Skeletal muscle tissue (tissue), 4 donors: ENCODE measurements around the gene HOXC9. TPM values are rescaled to one million over a fixed set of nuclear protein-coding genes. Genes with fewer than 3 reads are reported as not detected.

Experiments
- H3K27ac ChIP-seq: one replicate; pipeline ENCODE4 v1.7.0; 2013; ENCODE audit warnings: mild to moderate bottlenecking, low read depth, low read length, inconsistent platforms
- H3K27me3 ChIP-seq, 3 donors: one replicate each; pipeline ENCODE4 v1.7.0; 2013; ENCODE audit warnings: low read length in 3 of 3; ENCODE audit not compliant: control insufficient read depth in 3 of 3, insufficient read depth in 3 of 3
- H3K36me3 ChIP-seq, 3 donors: one replicate each; pipeline ENCODE4 v1.7.0; 2013; ENCODE audit warnings: low read length in 3 of 3; ENCODE audit not compliant: control insufficient read depth in 3 of 3, insufficient read depth in 3 of 3
- H3K4me1 ChIP-seq, 3 donors: one replicate each; pipeline ENCODE4 v1.7.0; 2013; ENCODE audit warnings: low read length in 3 of 3, mild to moderate bottlenecking in 3 of 3; ENCODE audit not compliant: control insufficient read depth in 3 of 3, insufficient read depth in 3 of 3
- H3K4me3 ChIP-seq, 3 donors: one replicate each; pipeline ENCODE4 v1.7.0; 2013; ENCODE audit warnings: low read length in 3 of 3
- H3K9ac ChIP-seq, 3 donors: one replicate each; pipeline ENCODE4 v1.7.0; 2013; ENCODE audit warnings: low read length in 3 of 3, mild to moderate bottlenecking in 3 of 3, moderate library complexity in 2 of 3, low read depth in 1 of 3
- H3K9me3 ChIP-seq, 3 donors: one replicate each; pipeline ENCODE4 v1.7.0; 2013; ENCODE audit warnings: low read length in 3 of 3; ENCODE audit not compliant: control insufficient read depth in 3 of 3
- total RNA-seq: library from RNA; depleted of rRNA; stranded (reverse); fragments of >200 nt; gene quantifications from one replicate; pipeline ENCODE4 v1.2.3, GENCODE V29; 2014
- donor health status: Osteomylitis.

Gene HOXC9
- total RNA-seq, 1 donor from 2014 or later = 4.2 TPM

- no peaks in the 10 kb centered on the region for H3K36me3 ChIP-seq
- peaks cover 17 to 29% (median 22%) of the 10 kb centered on the region in 3 donors for H3K4me1 ChIP-seq
- no peaks in the 10 kb centered on the region for H3K9me3 ChIP-seq
- H3K4me3 ChIP-seq = peak overlapping the region in 2 of 3 donors; percentile 73 to 75
- H3K27me3 ChIP-seq = peaks cover 55 to 91% (median 59%) of the 10 kb centered on the region in 3 donors
- H3K9ac ChIP-seq = peak overlapping the region in 2 of 3 donors; percentile 50 to 59
- H3K27ac ChIP-seq = peak overlapping the region; percentile 44
Observed at GRCh38 chr12:53975479-53976152, 24.3 kb upstream of the HOXC9 start.

DNA sequence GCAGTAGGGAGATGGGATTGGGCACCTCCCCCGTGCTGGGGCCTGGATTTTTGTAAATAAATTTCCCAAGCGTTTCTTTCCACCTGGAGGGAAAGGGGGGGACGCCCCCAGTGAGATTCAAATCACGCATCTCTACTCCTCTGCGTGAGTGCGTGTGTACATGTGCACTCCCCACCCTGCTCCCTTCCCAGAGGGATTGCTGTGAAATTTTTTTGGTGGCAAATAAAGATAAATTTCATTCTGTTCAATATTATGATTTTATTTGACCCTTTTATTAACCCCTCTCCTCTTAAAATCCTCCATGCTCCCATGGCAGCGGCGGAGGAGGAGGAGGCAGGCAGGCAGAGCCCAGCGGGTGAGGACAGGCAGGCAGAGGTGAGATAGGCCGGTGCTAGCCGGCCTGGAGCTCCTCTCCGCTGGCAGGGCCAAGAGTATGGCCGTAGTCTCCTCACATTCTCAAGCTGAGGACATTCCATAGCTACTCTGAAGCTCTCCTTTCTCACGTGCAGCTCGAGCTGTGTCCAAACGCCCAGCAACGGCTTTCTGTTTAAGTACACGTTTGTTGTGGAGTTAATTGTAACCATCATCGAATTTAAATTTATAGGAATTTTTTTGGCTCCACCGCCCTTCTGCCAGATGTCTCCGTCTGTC lies 23.7 kb upstream of the HOXC9 start:
- peaks cover 52 to 91% (median 53%) of the 10 kb centered on the region in 3 donors for H3K27me3 ChIP-seq
- H3K4me3 ChIP-seq = no peak overlapping the region
- H3K36me3 ChIP-seq = no peaks in the 10 kb centered on the region
- H3K4me1 ChIP-seq = peaks cover 21 to 33% (median 22%) of the 10 kb centered on the region in 3 donors
- no peaks in the 10 kb centered on the region for H3K9me3 ChIP-seq
- H3K27ac ChIP-seq = peak overlapping the region; percentile 44
- H3K9ac ChIP-seq = no peak overlapping the region

GRCh38 chr12:53976823-53977595 lies 23.0 kb upstream of the HOXC9 start:
- Histone ChIP-seq H3K4me1 (peaks cover 23 to 39% (median 26%) of the 10 kb centered on the region in 3 donors), H3K4me3 (no peak overlapping the region), H3K27me3 (peaks cover 45 to 90% (median 50%) of the 10 kb centered on the region in 3 donors), H3K36me3 (no peaks in the 10 kb centered on the region), H3K9me3 (no peaks in the 10 kb centered on the region), H3K27ac (peak overlapping the region; percentile 39), H3K9ac (no peak overlapping the region)

GRCh38 chr12:53977596-53978445 lies 22.1 kb upstream of the HOXC9 start:
- Histone ChIP-seq H3K36me3 (no peaks in the 10 kb centered on the region), H3K27ac (peak overlapping the region; percentile 64), H3K4me1 (peaks cover 23 to 47% (median 26%) of the 10 kb centered on the region in 3 donors), H3K27me3 (peaks cover 37 to 90% (median 47%) of the 10 kb centered on the region in 3 donors), H3K9me3 (no peaks in the 10 kb centered on the region), H3K4me3 (peak overlapping the region in 1 of 3 donors; percentile 38), H3K9ac (peak overlapping the region; percentile 28 to 57 (median 42))

DNA sequence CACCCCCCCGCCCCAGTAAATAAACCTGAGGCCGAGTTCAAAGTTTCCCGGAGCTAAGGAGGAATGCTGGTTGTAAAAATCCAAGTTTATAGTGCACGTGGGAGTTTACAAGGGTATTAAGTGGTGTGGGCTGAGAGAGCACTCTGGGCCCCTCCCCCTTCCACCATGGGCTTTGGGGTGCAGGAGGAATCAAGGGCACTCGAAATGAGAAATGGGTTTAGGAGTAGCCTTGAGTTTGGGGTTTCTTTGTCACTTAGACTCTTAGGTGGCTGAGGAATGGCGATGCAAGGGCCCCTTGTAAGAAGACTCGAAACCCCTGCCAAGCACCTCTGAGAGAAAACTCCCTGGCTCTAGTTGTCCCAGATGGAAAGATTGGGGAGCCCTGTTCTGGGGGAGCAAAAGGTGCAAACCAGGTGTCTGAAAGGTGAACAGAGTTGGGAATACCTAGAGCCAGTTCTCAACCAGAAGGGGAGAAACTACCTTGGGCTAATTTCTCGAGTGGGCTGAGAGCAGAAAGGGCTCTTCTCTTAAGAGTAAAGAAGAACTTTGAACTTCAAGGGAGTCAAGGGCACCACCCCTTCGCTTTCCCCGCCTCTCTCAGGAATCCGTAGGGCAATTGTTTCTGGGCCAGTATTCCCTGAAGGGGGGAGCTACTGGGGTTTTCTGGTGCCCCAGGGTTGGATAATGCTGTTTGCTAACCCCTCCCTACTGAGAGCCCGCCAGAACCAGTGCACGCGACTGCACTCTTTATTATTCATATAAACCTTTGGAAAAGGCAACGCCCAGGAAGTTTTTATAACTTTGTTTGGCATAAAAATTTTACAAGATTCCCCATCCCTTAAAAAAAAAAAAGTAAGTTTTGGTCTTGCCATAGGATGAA lies 21.2 kb upstream of the HOXC9 start:
- H3K9me3 ChIP-seq = no peaks in the 10 kb centered on the region
- peak overlapping the region; percentile 97 for H3K27ac ChIP-seq
- peaks cover 33 to 90% (median 41%) of the 10 kb centered on the region in 3 donors for H3K27me3 ChIP-seq
- no peaks in the 10 kb centered on the region for H3K36me3 ChIP-seq
- no peak overlapping the region for H3K4me3 ChIP-seq
- peaks cover 24 to 49% (median 25%) of the 10 kb centered on the region in 3 donors for H3K4me1 ChIP-seq
- no peak overlapping the region for H3K9ac ChIP-seq

DNA sequence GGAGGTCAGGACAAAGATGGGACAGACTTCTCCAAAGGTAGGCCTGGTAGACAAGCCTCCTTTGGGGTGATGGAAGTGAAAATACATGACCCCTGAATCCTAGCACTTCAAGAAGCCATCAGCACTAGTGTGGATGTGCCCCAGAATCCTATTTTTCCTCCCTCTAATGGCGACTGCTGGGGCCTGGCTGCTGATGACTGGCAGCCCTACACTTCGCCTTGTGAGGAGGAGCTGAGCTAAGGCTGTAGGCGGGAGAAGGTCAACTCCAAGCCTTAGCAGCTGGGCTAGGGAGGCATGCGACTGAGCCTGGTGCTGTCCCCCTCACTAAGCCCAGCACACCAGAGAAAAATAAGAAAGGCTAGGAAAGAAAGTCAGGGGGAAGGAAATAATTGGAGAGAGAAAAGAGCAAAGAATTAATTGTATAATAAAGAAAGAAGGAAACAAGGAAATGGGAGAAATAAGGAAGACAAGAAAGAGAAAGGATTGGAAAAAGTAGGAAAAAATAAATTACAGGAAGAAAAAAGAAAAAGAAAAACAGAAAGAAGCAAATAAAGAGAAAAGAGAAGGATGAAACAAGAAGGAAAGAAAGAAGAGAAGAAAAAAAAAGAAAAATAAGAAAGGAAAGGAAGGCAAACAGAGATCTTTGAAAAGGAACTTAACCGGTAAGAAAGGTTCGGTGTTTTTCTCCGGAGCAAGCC lies 19.7 kb upstream of the HOXC9 start:
- Histone ChIP-seq H3K4me3 (peak overlapping the region; percentile 6 to 70 (median 65)), H3K9me3 (no peaks in the 10 kb centered on the region), H3K9ac (peak overlapping the region; percentile 84 to 97 (median 90)), H3K27ac (peak overlapping the region; percentile 97), H3K4me1 (peaks cover 23 to 56% (median 28%) of the 10 kb centered on the region in 3 donors), H3K36me3 (no peaks in the 10 kb centered on the region), H3K27me3 (peaks cover 37 to 83% (median 40%) of the 10 kb centered on the region in 3 donors)

DNA sequence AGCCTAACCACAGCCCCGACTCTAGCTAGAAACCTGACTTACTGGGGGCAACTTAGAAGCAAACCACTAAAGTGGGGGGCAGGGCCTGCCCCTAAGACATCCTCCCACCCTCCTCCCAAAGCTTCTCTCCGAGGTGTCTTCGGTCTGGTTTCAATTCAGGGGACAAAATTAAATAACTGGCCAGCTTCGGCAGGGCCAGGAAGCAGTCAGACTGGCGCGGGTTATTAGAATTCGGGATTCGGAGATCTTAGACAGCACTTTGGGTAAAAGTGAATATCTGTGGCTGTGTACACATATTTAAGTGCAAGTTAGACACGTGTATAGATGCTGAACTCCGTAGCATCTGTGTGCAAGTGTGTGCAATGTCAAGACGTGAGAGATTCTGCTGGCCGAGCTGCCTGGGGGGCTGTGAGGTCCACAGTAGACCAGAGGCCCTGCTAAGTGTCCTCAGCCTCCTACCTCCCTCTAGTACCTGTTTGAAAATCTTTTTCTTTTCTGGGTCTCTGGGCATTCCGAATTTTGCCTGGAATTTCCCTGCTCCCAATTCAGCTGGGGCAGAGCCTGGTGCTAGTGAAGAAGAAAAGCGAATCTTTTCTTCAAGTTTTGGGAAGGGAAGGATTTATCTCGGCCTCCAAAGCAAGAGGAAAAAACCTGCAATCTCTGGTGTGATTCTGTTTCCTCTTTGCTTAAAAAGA lies 19.0 kb upstream of the HOXC9 start:
- peak overlapping the region; percentile 97 for H3K27ac ChIP-seq
- peak overlapping the region; percentile 84 to 97 (median 90) for H3K9ac ChIP-seq
- H3K27me3 ChIP-seq = peaks cover 31 to 76% (median 34%) of the 10 kb centered on the region in 3 donors
- peaks cover 25 to 57% (median 25%) of the 10 kb centered on the region in 3 donors for H3K4me1 ChIP-seq
- no peaks in the 10 kb centered on the region for H3K9me3 ChIP-seq
- peak overlapping the region in 2 of 3 donors; percentile 65 to 70 for H3K4me3 ChIP-seq
- no peaks in the 10 kb centered on the region for H3K36me3 ChIP-seq
